GM12878 (cell line): ENCODE data around the gene NTN3. TPM values are rescaled to one million over a fixed set of nuclear protein-coding genes. Genes with fewer than 3 reads are reported as not detected.

Source experiments
- ATAC-seq: fragments of 200-7000 bp; cut with Tn5 transposase; 3 replicates; pipeline ENCODE4 v1.9.1; 2020; ENCODE audit warnings: mild to moderate bottlenecking, moderate library complexity
- BruUV-seq: library from RNA; stranded (reverse); fragments of 400-500 nt; replicated peaks from 2 replicates; lab custom pipeline; 2021; lab: Mats Ljungman, UMichigan
- CTCF ChIA-PET: fragments of 300-600 bp; sonication (Branson Sonifier 250); formaldehyde crosslinking; extraction: SDS; loops from one replicate; lab custom pipeline; 2021; ENCODE audit warnings: inconsistent platforms; lab: Yijun Ruan, JAX
- POLR2A ChIA-PET: fragments of 350-600 bp; formaldehyde crosslinking; extraction: SDS; loops from one replicate; lab custom pipeline; 2021; ENCODE audit warnings: inconsistent platforms; lab: Charles Lee
- RAD21 ChIA-PET: fragments of 300-600 bp; sonication (Branson Sonifier 250); formaldehyde crosslinking; loops from one replicate; lab custom pipeline; 2023; ENCODE audit warnings: antibody characterized with exemption; ENCODE audit not compliant: unreplicated experiment; lab: Charles Lee
- SMC1A ChIA-PET: fragments of 300-600 bp; sonication (Branson Sonifier 250); formaldehyde crosslinking; loops from one replicate; lab custom pipeline; 2023; ENCODE audit not compliant: unreplicated experiment, uncharacterized antibody; lab: Charles Lee
- DNase-seq: peaks from one replicate; pipeline ENCODE4 v3.0.0-alpha.2; 2011; ENCODE audit warnings: low read depth, low spot score
- FAIRE-seq: peaks from 3 replicates; lab custom pipeline; 2011; peaks lifted over from hg19 to GRCh38; lab: Jason Lieb, UNC
- H2AFZ ChIP-seq: 2 replicates; pipeline ENCODE4 v1.6.0; 2011; ENCODE audit warnings: low read depth, low read length, control low read depth; ENCODE audit not compliant: control insufficient read depth
- H3K27ac ChIP-seq: 2 replicates; pipeline ENCODE4 v1.5.1; 2011; ENCODE audit warnings: control low read depth; ENCODE audit not compliant: control insufficient read depth, insufficient read depth
- H3K27me3 ChIP-seq, 2 experiments: replicated peaks in 1 of 2; 2 replicates each; pipeline versions ENCODE4 v1.6.0 to v1.6.1; 2011; ENCODE audit warnings: low read length in 1 of 2; ENCODE audit not compliant: control insufficient read depth in 2 of 2, insufficient read depth in 2 of 2
- H3K36me3 ChIP-seq, 2 experiments: 2 replicates each; pipeline ENCODE4 v1.5.1; 2011; ENCODE audit warnings: low read length in 1 of 2; ENCODE audit not compliant: control insufficient read depth in 2 of 2, insufficient read depth in 2 of 2
- H3K4me1 ChIP-seq: 2 replicates; pipeline ENCODE4 v1.6.1; 2011; ENCODE audit warnings: mild to moderate bottlenecking, low read length, moderate library complexity, mixed read lengths; ENCODE audit not compliant: control insufficient read depth, insufficient read depth
- H3K4me2 ChIP-seq: 2 replicates; pipeline ENCODE4 v1.6.0; 2011; ENCODE audit warnings: control low read depth; ENCODE audit not compliant: control insufficient read depth, insufficient read depth
- H3K4me3 ChIP-seq: fragments of 200-600 bp; sonication (generic); 2 replicates; pipeline ENCODE4 v1.5.1; 2016
- H3K79me2 ChIP-seq: 2 replicates; pipeline ENCODE4 v1.6.0; 2011; ENCODE audit warnings: low read length; ENCODE audit not compliant: control insufficient read depth, insufficient read depth
- H3K9ac ChIP-seq: 2 replicates; pipeline ENCODE4 v1.8.0; 2011; ENCODE audit warnings: low read length, control low read depth, mixed read lengths; ENCODE audit not compliant: control insufficient read depth, insufficient read depth
- H3K9me3 ChIP-seq: replicated peaks from 3 replicates; pipeline ENCODE4 v1.5.1; 2011; ENCODE audit warnings: mild to moderate bottlenecking, low read length; ENCODE audit not compliant: control insufficient read depth, insufficient read depth
- H4K20me1 ChIP-seq: 2 replicates; pipeline ENCODE4 v1.6.0; 2011; ENCODE audit not compliant: control insufficient read depth, insufficient read depth
- ASH2L ChIP-seq: fragments of 300-600, 200-600 bp; sonication (generic); IDR thresholded peaks from 2 replicates; pipeline ENCODE4 v1.6.1; 2017; ENCODE audit warnings: low read depth, mild to moderate bottlenecking, borderline replicate concordance
- CBFB ChIP-seq: IDR thresholded peaks from 2 replicates; pipeline ENCODE4 v1.6.1; 2016; ENCODE audit warnings: antibody characterized with exemption, low read depth
- CHD2 ChIP-seq: IDR thresholded peaks from 2 replicates; pipeline ENCODE4 v1.6.1; 2011; ENCODE audit warnings: low read depth, low read length, improper control_type of control experiment, borderline replicate concordance
- EGR1 ChIP-seq, 2 experiments: IDR thresholded peaks; 1 replicate in 1 of 2; 2 replicates in 1 of 2; pipeline ENCODE4 v1.6.1; 2011 to 2012; ENCODE audit warnings: low read depth in 2 of 2, low read length in 2 of 2, borderline replicate concordance in 1 of 2, mild to moderate bottlenecking in 1 of 2, moderate library complexity in 1 of 2
- FOS ChIP-seq: IDR thresholded peaks from 3 replicates; pipeline ENCODE4 v1.6.1; 2011; ENCODE audit warnings: borderline replicate concordance; ENCODE audit not compliant: insufficient read length; ENCODE audit errors: extremely low read depth
- JUNB ChIP-seq: IDR thresholded peaks from 2 replicates; pipeline ENCODE4 v1.6.1; 2016; ENCODE audit warnings: antibody characterized with exemption, mild to moderate bottlenecking
- POLR2A ChIP-seq: IDR thresholded peaks from 2 replicates; pipeline ENCODE4 v1.6.1; 2011; ENCODE audit warnings: low read depth, mild to moderate bottlenecking, low read length
- SUPT20H ChIP-seq: IDR thresholded peaks from 2 replicates; pipeline ENCODE4 v1.6.1; 2011; ENCODE audit warnings: low read depth, mild to moderate bottlenecking, low read length, moderate library complexity, borderline replicate concordance; ENCODE audit not compliant: control insufficient read depth
- TCF3 ChIP-seq: IDR thresholded peaks from 2 replicates; pipeline ENCODE4 v1.6.1; 2012; ENCODE audit warnings: low read depth, mild to moderate bottlenecking, low read length, borderline replicate concordance; ENCODE audit not compliant: insufficient read depth
- TCF7 ChIP-seq: IDR thresholded peaks from 2 replicates; pipeline ENCODE4 v1.6.1; 2014; ENCODE audit warnings: antibody characterized with exemption, borderline replicate concordance
- YBX1 ChIP-seq: fragments of 450-650 bp; IDR thresholded peaks from 2 replicates; pipeline ENCODE4 v1.6.1; 2016; ENCODE audit warnings: antibody characterized with exemption
- ZBED1 ChIP-seq: IDR thresholded peaks from 2 replicates; pipeline ENCODE4 v1.6.1; 2016; ENCODE audit warnings: borderline replicate concordance
- ZBTB11 ChIP-seq: fragments of 450-650 bp; formaldehyde crosslinking; IDR thresholded peaks from 2 replicates; pipeline ENCODE4 v1.5.0; 2022; ENCODE audit warnings: mild to moderate bottlenecking, missing genetic modification characterization
- ZNF274 ChIP-seq: IDR thresholded peaks from one replicate; pipeline ENCODE4 v1.8.0; 2011; ENCODE audit not compliant: insufficient read length, insufficient read depth
- WGBS: methylation state at CpG from one replicate; pipeline ENCODE4 v1.1.6; 2016; ENCODE audit warnings: low lambda C conversion rate; ENCODE audit not compliant: insufficient replicate concordance, insufficient coverage; ENCODE audit errors: missing lambda C conversion rate; 5-methylcytosine and 5-hydroxymethylcytosine counted together
- in situ Hi-C: fragments of 300-500 bp; cut with MboI; formaldehyde crosslinking; loops from 9 replicates; pipeline ENCODE4 v1.14.3; 2018; ENCODE audit warnings: mixed read lengths
- intact Hi-C: fragments of 100-400 bp; cut with micrococcal nuclease; formaldehyde crosslinking; loops from one replicate; pipeline ENCODE4 v1.14.2; 2022; ENCODE audit not compliant: unreplicated experiment
- polyA plus RNA-seq, 11 experiments: library from polyadenylated mRNA; depleted of rRNA in 4 of 11; unstranded in 6 of 11; stranded (reverse) in 5 of 11; fragments of >200 nt; fragmentation: Nextera tagmentation in 4 of 11; fragmentation: Illumina TruSeq in 1 of 11; extraction: Ambion mirVana in 4 of 11; extraction: Trizol in 1 of 11; gene quantifications; 1 replicate in 1 of 11; 2 replicates in 10 of 11; pipeline versions ENCODE4 v1.2.1 to v1.2.3, GENCODE V29; 2011 to 2016; ENCODE audit warnings: inconsistent platforms in 2 of 11, missing spikeins in 2 of 11, low read depth in 1 of 11
- total RNA-seq, 4 experiments: library from RNA; depleted of rRNA in 3 of 4; stranded (reverse); fragments of >200 nt in 3 of 4; fragmentation: Illumina TruSeq in 1 of 4; extraction: Trizol in 1 of 4; gene quantifications; 2 replicates each; pipeline versions ENCODE4 v1.2.1 to v1.2.3, GENCODE V29; 2013 to 2021

Gene NTN3
- total and polyA plus RNA-seq, 10 of the 15 experiments (the other 5 are each of a cell fraction or from before 2014, with no cell fraction given) = 0.04 TPM; not detected in 9

GRCh38 chr16:2457267-2457666 is 13.8 kb upstream of the NTN3 start:
- Histone ChIP-seq H3K27me3 (no peaks in the 10 kb centered on the region), H3K4me1 (peaks cover 8% of the 10 kb centered on the region; the same call in 1 of the 2 replicates), H3K9ac (no peak overlapping the region), H3K27ac (no peak overlapping the region), H3K4me3 (no peak overlapping the region), H4K20me1 (no peaks in the 10 kb centered on the region), H3K4me2 (no peak overlapping the region), H3K36me3 (peaks cover 14 to 39% of the 10 kb centered on the region in 2 experiments; a peak in 3 of 4 replicates), H3K9me3 (no peaks in the 10 kb centered on the region), H2AFZ (no peak overlapping the region), H3K79me2 (peaks cover 6% of the 10 kb centered on the region)
- in situ Hi-C loops (no loop called here), intact Hi-C loops (no loop called here)
- 89% methylated on average over 13 of the region's 13 CpGs for WGBS
- DNase-seq (no peak), FAIRE-seq (no peak), ATAC-seq (no peak)
- TF ChIP-seq POLR2A (peak; percentile 31), ZNF274 (no peak), CBFB (no peak)
- BruUV-seq = no TSS peak
- ChIA-PET SMC1A (no interaction called here), CTCF (no interaction called here), RAD21 (no interaction called here), POLR2A (no interaction called here)

GRCh38 chr16:2457946-2458345 is 13.2 kb upstream of the NTN3 start:
- ChIA-PET CTCF (no interaction called here), RAD21 (no interaction called here), SMC1A (no interaction called here), POLR2A (interaction anchor here (0.7 kb wide), 1 partner anchor 17 kb away, joined by 13 read pairs; the partner anchor contains the start of gene TBC1D24)
- intact Hi-C loops (no loop called here), in situ Hi-C loops (no loop called here)
- no peak for FAIRE-seq
- H3K27me3 ChIP-seq = no peaks in the 10 kb centered on the region
- WGBS = 80% methylated on average over 7 of the region's 7 CpGs
- no peaks in the 10 kb centered on the region for H3K9me3 ChIP-seq
- peaks cover 8% of the 10 kb centered on the region; the same call in 1 of the 2 replicates for H3K4me1 ChIP-seq
- no peak for DNase-seq
- peaks cover 6% of the 10 kb centered on the region for H3K79me2 ChIP-seq
- no TSS peak for BruUV-seq
- TF ChIP-seq TCF3 = no peak
- TF ChIP-seq CHD2 = no peak
- no peak for TF ChIP-seq SUPT20H
- no peak for TF ChIP-seq ASH2L
- no peak for TF ChIP-seq YBX1
- TF ChIP-seq FOS = no peak
- TF ChIP-seq JUNB = no peak
- TF ChIP-seq ZBED1 = no peak
- no peak for TF ChIP-seq ZBTB11 (CRISPR knock-in tag)
- no peak for TF ChIP-seq EGR1 (IDR thresholded peaks at IDR 0.05; ENCODE audit: borderline replicate concordance in 1 of 2, low read depth in 2 of 2, low read length in 2 of 2)
- no peak for TF ChIP-seq TCF7
- no peak overlapping the region for H3K4me2 ChIP-seq
- H2AFZ ChIP-seq = no peak overlapping the region
- ATAC-seq = no peak
- H4K20me1 ChIP-seq = no peaks in the 10 kb centered on the region
- H3K4me3 ChIP-seq = no peak overlapping the region
- H3K36me3 ChIP-seq = peaks cover 8 to 33% of the 10 kb centered on the region in 2 experiments; a peak in 3 of 4 replicates
- H3K27ac ChIP-seq = no peak overlapping the region
- H3K9ac ChIP-seq = no peak overlapping the region
